Left renal cortex interstitium (tissue), 4 donors: Measurements from ENCODE around the gene LRMDA. TPM values are rescaled to one million over a fixed set of nuclear protein-coding genes. Genes with fewer than 3 reads are reported as not detected.

Experiments
- DNase-seq, 4 donors: peaks; one replicate each; pipeline ENCODE4 v3.0.0-alpha.2; 2013; ENCODE audit warnings: low read depth in 4 of 4, low spot score in 2 of 4, missing footprints in 1 of 4
- polyA plus RNA-seq, 4 donors: library from polyadenylated mRNA; unstranded; fragments of 120-200 nt; gene quantifications; one replicate each; pipeline ENCODE4 v1.2.1, GENCODE V29; 2013; ENCODE audit not compliant: insufficient read length in 4 of 4

Gene LRMDA
- polyA plus RNA-seq, 4 donors: 15.3 to 23.5 (median 21.1) TPM

DNA sequence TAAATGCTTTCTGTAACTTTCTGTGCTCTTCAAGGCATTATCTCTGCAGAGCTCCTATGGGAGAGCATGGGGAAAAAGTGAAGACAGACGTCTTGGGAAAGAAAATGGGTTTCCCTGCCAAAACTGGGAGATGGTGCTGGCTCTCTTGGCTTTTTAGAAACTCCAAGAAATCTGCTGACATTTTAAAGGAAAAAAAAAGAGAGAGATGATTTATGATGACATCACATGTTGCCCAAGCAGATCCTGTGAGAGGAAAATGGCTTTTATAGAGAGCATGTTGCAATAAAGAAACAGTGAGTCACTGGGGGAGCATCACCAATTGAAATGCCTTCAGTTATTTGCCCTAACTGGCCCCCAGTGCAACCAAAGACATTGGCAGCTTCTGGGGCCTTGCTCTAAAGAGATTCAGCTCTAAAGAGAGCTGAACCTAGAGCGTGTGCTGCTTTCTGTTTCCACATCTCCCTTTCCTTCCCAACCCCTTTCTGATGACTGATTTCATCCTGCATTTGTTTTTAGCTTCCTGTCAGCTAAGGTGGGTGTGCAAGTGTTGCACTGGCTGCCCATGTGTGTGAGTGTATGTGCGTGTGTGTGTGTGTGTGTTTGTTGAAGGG is 37.7 kb downstream of the LRMDA start:
- no peak for DNase-seq

DNA sequence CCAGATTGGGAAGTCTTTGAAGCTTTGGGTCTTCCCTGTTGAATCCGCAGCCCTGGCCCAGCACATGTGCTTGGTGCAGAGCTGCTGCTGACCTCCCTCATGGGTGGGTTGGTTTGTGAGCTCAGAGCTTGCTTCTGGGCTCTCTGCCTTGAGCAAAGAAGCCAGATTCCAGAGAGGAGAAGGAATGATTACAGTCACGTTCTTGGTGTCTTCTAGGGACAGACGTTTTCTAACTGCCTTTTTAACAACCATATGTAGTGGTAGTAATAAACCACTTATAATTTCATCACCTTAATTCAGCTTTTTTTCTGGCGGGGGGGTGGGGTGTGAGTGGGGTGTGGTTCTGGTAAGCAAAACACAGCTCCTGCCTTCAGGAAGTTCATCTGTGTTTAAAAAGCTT is 39.5 kb downstream of the LRMDA start:
- DNase-seq: no peak

DNA sequence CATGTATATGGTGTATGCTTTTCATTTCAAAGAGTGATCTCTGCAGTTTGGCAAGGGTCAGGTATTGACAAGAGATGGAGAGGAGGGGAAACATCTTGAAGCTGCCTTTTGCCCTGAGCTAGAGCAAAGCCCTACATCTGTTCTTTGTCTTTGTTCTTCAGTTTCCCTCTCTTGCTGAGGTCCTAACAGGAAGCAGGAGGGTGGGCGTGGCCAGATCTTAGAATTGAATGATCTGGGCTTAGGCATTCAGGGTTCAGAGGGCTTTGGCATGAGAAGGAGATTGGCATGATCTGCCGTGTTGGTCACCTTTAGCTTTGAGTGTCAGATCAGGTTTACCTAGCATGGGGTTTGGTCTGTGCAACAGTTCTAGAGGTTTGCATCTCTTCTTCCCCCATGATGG is 41.3 kb downstream of the LRMDA start:
- no peak for DNase-seq

DNA sequence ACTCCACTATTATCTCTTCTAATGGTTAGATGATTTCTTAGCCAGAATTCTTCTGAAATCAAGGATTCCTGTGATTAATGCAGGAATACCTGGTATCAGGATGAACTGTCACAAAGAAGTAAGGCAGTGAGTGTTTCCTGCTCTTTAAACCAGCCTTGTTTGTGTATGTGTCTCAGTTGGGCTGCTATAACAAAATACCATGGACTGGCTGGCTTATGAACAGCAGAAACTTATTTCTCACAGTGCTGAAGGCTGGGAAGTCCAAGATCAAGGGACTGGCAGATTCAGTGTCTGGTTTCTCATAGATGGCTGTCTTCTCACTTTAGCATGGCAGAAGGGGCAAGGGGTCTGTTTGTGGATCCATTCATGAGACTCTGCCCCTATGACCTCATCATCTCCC is 42.7 kb downstream of the LRMDA start:
- DNase-seq: no peak

DNA sequence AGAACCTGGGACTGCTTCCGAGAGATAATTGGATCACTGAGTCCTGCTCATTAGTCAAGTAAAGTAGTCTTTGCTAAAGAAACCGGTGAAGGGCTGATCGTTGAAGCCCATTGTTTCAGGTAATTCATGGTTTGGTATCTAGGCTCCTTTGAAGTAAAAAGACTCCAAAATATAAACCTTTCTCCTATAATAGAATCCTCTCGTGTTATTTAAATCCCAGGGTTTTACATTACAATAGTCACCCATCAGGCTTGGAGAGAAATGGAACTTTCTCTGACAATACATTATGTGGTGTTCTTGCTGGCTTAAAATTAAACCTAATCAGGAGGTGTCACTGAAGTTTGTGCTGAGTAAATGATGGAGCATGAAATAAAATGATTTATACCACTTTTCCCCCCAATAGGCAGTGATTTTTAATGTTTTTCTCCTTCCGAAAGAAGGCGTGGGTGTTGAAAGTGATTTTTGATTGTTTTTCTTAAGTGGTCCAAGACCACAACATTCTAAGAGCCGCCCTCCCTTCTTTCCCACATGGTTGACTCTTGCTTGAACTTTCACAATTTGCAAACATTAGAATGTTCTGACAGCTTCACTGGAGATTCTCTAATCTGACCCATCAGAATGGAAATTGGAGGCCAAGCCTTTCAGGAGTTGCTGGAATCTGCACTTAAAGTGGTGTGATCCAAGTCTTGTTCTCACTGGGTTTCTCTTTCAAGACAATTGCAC is 44.2 kb downstream of the LRMDA start:
- no peak for DNase-seq

DNA sequence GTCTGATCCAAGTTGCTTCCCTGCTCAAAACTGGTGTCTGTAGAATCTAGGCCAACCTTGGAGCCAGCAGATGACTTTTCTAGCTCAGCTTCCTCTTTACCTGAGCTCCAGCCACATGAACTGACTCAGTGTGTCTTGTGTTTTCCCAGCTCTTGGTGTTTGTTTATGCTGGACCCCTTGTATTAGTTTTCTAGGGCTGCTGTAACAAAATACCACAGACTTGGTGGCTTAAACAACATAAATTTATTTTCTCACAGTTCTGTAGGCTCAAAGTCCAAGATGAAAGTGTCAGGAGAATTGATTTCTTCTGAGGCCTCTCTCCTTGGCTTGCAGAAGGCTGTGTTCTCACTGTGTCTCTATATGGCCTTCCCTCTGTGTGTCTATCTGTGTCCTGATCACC is 45.1 kb downstream of the LRMDA start:
- no peak for DNase-seq

DNA sequence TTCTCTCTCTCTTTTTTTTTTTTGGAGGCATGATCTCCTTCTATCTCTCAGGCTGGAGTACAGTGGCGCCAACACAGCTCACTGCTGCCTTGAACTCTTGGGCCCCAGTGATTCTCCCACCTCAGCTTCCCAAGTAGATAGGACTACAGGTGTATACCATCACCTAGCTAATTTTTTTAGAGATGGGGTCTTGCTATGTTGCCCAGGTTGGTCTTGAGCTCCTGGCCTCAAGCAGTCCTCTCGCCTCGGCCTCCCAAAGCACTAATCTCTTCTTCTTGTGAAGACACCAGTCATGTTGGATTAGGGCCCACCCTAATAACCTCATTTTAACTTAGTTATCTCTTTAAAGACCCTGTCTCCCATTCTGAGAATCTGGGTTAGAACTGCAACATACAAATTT is 45.6 kb downstream of the LRMDA start:
- DNase-seq: no peak

DNA sequence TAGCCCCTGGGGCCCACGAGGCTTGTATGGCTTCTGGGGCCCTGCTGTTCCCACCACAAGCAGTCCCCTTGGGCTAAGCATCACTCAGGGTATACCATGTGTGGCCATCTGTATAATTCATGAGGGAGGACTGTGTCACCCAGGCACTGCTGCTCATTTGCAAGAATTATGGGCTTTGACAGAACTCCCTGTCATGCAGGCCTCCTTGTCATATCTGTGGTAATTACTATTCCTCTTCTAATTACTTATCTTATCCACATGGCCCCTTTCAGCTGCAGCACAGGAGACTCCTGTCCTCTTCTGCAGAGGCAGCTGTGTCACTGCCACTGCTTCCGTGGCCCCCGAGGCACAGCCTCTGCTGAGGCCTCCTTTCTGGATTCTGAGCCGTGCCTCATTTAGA is 46.3 kb downstream of the LRMDA start:
- no peak for DNase-seq

DNA sequence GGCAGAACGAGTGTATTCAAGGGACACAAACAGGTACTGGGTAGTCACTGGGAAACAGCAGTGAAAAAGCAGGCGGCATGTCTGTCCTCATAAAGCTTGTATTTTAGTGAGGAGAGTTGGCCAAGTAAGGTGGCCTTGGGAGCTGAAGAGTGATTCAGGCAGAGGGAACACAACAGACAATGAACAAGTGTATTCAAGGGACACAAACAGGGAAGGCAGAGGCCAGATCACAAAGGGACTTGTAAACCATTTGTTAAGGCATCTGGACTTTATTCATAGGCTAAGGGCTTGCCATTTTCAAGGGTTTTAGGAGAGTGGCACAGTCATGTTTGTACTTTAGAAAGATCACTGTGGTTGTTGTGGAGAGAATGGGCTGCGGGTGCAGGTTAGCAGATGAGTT is 49.0 kb downstream of the LRMDA start:
- no peak for DNase-seq

DNA sequence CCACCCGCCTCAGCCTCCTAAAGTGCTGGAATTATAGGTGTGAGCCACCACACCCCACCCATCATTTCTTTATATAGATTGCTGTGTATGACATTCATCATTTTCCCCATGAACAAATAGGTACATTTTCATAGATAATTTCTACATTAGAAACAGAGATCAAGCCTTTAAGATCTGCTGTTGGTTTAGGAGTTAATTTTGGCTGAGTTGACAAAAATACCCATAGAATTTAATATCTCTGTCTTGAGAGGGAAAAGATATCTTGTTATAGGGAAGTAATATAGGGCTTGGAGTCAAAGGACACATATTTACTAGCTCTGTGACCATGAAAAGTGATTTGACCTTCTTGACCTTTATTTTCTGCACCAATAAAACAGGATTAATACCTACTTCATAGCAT is 51.8 kb downstream of the LRMDA start:
- DNase-seq: no peak

DNA sequence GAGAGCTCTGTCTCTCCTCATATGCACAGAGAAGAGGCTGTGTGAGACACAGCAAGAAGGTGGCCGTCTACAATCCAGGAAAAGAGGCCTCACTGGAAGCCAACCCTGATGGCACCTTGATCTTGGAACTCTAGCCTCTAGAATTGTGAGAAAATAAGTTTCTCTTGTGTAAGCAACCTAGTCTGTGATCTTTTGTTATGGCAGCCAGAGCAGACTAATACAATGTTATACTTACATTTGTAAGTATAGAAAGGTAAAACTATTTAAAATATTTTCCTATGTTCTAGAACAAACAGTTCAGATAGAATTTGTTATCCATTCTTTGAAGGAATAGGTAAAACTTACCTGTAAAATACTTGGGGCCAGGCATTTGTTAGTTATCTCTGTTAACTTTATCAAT is 53.3 kb downstream of the LRMDA start:
- DNase-seq: no peak

DNA sequence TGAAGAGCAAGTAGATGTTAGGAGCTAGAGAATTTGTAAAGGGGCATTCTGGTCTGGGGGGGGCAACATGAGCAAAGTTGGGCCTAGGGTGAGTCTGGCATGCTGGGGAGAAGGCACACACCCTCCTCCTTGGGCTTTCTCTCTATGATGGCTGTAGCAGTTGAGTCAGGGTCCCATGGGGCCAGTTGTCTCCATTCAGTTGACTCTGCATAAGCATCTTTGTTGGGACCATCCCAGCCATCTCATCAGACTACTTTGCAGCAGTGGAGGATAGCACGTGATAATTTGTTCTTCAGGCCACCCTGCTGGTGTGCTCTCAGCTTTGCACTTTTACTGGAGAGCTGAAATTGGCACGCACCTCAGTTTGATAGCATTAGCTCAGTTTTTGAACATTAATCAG is 55.2 kb downstream of the LRMDA start:
- no peak for DNase-seq

DNA sequence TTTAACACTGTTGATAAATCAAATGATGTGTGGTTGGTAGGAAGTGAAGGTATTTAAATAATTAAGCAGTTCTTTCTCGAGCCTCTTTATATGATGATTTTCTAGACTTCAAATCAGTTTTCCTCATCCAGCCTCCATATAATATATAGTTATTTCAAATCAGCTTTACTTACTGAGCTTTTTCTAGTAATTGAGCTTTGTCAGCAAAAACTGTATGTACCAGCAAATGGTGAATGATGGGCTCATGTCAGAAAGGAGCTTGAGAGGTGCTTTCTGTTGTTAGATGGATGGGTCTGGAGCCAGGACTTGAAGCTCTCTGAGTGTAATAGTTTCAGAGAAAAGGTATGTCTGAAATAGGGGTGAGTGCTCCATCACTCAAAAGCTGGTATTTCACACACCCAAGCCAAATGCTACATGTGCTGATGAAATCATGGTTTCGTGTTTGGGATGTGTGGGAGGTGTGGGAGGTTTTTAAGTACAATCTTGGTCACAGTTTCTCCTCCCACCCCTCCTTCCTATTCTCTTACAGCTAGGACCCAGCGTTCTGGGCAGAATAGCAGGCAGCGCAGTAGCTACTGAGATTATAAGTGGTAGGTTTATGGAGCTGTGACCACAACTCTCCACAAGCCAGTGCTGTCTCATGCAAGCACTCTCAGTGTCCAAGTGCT is 55.8 kb downstream of the LRMDA start:
- DNase-seq: no peak

DNA sequence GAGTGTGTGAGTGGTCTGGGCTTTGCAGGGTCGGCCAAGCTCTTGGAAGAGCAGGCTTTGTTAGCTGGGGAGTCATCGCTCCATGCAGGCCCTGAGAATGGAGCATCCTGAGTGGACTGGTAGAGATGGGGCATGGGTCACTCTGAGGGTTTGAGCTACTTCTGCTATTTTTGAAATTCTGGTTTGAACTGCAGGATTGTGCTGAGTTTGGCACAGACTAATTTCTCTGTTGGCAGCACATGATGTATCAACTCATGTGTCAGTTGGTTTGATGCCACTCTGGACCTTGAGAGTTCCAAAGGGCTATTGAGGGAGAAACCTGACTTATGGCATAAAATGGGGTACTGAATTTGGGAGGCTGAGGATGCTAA is 56.3 kb downstream of the LRMDA start:
- DNase-seq: no peak

DNA sequence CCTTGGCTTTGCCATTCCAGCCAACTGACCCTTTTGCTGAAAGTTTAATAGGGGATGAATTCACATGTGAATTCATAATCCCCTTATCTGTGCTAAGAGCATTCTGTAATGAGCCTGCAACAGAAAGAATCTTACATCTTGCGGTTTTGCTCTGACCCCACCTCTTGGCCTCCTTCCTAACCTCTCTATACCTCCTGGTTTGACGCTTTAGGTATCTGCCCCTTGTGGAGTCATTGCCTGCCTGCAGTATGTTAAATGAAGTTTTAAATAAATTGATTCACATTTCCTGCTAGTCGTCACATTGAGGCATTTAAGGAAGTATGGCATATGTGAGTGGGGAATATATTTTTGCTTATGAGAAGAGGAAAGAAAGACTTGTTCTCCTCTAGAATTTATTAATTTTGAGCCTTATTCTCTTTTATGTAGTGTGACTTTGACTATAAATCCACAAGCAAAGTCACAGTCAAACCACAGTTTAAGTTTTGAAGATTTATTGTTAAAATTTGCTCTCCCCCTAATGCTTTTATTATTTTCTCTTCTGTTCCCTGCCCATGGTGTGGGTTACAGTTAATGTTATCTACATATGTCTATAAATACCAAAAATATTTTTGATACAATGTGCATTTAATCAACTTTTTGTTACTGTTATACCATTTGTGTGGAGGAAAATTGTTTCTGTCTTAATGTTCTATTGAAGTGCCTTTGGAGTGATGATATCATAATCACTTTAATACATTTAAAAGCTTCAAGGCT is 60.9 kb downstream of the LRMDA start:
- DNase-seq: no peak

DNA sequence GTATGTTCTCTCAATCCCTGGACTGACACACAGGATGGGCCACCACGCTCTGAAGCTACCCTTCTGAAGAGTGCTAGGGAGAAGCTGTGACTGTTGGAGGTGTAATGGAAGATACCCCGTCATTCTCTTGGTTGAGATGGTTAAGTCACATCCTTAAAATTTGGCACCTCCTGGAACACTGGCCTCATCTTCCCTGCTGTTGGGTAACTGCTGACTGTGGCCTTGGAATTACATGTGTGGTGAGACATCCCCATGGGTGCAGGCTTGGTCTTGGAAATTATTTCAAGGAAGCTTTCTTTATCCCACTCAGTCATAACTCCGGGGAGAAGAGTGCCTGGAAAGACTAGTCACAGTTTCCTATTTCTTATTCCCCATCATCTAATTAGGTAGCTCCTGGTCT is 62.0 kb downstream of the LRMDA start:
- DNase-seq: no peak

DNA sequence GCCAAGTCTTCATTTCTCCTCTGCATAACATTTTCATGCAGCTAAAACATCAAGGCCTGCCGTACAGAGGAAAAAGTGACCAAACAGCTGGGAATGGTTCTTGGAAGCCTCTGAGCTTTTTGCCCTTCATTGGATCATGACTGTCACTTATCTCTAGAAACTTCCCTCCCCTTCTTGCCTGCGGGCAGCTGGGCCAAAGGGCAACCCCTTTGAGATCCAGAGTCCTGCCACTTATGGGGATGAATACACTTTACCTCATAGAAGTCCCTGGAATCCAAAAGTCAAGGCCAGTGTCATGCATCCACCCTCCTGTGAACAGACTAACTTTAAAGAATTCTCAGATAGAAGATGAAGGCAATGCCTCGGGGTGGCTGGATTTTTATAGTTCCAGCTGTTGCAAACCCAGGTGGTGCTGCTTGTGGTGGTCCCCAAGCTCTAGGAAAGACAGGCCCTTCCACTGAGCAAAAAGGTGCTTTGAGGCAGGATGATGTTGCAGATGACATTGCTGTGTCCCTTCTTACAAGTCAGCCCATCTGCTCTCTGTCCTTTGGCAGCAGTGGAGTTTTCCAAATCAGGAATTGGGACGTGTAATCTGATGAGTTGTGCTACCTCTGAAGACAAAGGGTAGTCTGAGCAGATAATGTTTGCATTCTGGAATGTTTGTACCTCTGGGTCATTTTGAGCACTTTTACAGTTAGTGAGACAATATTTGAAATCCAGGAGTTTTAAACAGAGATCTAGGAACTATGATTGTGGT is 64.2 kb downstream of the LRMDA start:
- DNase-seq: no peak

DNA sequence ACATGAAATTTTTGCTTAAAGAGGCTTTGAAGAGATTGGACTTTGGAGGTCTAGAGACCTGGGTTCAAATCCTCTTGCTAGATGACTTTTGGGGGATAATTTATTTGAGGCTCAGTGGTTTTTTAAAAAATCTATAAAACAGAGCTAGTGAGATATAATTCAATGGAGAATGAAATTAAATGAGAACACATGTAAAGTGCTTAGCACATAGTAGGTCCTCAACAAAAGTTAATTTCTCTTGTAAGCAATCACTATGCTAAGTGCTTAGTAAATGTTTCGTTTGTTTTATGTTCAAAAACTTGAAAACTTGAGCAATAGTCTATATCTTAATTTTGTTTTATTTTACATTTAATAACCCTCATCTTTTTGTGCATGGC is 64.8 kb downstream of the LRMDA start:
- DNase-seq: no peak

DNA sequence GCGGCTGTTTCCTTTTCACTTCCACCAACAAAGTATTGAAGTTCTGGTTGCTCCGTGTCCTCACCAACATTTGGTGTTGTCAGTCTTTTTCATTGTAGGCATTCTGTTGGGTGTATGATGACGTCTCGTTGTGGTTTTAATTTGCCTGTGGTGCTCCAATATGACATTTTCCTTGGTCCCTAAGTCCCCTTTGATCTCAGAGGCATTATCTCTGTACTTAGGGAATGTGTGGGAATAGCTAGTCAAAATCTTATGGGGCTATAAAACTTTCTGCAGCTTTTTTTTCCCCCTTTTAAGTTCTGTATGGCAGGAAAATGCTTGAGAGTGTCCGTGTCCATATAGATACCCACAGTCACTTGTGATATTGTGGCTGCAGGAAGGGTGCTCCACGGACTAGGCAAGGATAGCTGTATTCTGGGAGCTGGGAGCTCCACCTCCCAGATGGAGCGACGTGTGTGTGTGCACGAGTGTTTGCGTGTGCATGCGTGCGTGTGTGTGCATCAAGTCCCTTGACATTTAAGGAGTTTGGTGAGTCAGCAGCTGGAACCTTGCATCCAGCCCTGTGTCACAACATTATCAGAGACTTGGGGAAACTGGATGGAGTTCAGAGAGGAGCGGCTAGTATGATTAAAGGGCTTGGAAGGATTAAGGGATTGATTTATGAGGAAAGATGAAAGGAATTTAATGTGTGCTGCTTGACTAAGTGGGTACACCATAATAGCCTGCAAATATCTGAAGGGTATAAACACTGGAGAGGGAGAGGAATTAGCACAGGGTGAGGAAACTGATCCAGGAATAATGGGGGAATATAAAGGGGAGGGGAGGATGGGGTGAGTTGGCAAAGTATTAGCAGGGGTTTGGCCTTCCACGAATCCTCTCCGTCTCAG is 66.8 kb downstream of the LRMDA start:
- DNase-seq: no peak

DNA sequence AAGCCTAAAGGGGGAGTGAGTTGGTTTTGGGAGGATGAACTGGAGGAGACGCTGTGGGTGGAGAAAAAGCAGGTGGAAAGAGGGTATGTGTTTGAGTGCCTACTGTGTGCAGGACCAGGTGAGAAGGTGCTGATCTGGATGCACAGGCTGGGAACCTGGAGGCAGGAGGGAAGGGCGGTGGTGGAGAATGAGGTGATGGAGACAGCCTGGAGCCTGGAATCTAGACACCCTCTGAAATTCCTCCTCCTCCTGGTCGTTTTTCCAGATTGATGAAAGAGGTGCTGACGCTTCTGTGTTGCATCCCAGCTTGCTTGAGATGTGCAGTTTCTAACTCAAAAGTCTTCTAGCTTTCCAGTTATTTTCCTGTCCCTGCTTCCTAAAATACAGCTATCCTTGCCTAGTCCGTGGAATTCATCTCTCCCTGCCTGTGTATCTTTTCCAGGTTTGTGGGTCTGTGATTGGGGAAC is 67.5 kb downstream of the LRMDA start:
- DNase-seq: no peak
